ENCODE measurements around the gene EYA2.

The EYA2 gene

DNA sequence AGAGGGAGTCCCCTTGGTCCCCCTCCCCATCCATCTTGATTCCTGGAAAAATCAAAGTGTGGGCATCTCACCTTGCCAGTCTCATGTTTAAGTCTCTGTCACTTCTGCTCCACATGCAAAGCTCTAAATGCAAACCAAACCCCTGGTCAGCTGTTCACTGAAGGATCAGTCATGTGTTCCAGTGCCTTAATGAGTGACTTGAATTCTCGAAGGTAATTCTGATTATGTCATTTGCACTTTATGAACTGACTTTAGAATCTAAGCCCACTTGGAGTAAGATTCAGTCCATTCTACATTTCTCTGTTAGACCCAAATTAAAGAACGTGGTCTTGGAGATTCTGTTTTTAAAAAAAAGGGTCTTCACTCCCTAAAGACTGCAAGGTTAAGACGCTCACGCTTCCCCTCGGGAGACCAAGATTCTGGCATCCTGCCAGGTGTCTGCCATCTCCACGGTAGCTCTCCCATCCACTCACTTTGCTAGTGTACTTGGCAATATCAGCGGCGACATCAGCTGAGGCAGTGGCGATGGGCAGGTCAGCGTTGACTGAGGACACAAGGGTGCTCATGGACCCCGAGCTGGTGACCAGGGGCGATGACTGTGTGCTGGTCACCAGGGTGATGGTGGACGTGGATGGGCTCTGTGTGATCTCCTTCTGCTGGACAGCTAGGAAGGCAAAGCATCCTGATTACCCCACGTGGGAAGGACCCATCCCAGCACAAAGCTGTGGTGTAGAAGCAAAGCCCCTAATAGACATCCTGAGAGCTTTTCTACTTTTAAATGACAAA lies 341.4 kb downstream of the EYA2 start:
- intact Hi-C loops (cut with DNase I; ENCODE audit: low total_unique reads), result no loop called here
- no peak for DNase-seq
- Histone ChIP-seq H3K4me3 (no peak overlapping the region), H3K27ac (no peak overlapping the region), H3K27me3 (no peaks in the 10 kb centered on the region), H3K9me3 (no peaks in the 10 kb centered on the region), H3K36me3 (peaks cover 33 to 71% (median 41%) of the 10 kb centered on the region in 3 donors), H3K4me1 (peaks cover 0 to 16% (median 2%) of the 10 kb centered on the region in 4 donors)
- TF ChIP-seq, protein P1, sequence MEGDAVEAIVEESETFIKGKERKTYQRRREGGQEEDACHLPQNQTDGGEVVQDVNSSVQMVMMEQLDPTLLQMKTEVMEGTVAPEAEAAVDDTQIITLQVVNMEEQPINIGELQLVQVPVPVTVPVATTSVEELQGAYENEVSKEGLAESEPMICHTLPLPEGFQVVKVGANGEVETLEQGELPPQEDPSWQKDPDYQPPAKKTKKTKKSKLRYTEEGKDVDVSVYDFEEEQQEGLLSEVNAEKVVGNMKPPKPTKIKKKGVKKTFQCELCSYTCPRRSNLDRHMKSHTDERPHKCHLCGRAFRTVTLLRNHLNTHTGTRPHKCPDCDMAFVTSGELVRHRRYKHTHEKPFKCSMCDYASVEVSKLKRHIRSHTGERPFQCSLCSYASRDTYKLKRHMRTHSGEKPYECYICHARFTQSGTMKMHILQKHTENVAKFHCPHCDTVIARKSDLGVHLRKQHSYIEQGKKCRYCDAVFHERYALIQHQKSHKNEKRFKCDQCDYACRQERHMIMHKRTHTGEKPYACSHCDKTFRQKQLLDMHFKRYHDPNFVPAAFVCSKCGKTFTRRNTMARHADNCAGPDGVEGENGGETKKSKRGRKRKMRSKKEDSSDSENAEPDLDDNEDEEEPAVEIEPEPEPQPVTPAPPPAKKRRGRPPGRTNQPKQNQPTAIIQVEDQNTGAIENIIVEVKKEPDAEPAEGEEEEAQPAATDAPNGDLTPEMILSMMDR (IDR thresholded peaks at IDR 0.05), result no peak

DNA sequence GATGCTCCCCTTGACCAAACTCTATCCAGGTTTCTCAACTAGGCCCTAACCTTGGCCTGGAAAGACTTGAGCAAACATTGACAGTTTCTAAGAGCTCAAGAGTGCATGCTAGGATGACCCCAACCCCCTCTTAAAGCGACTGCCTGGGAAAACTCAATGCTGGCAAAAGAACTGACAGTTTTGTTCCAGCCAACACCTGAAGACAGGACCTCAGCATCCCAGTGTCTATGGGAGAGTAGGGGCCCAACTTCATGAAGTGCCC lies 341.9 kb downstream of the EYA2 start:
- peaks cover 33 to 72% (median 41%) of the 10 kb centered on the region in 3 donors for H3K36me3 ChIP-seq
- TF ChIP-seq, protein P1 (IDR thresholded peaks at IDR 0.05), result no peak

DNA sequence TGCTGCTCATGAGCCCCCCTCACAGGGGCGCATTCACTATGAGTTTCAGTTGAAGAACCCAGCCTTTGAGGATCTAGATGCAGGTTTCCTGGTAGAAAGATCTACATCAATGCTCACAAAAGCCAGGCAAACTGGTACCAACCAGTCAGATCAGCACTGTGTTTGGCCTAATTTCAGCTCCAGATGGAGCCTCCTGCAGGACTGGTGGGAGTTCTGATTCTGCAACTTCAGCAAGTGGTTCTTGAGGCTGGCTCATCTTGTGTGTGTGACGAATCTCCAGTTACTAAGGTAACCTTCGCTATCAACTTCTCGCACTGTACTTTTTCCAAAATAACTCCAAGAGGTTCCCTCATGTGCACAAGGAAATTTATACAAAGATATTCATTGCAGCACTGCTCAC lies 343.1 kb downstream of the EYA2 start:
- no peaks in the 10 kb centered on the region for H3K4me1 ChIP-seq
- H3K4me3 ChIP-seq, result no peak overlapping the region
- no peaks in the 10 kb centered on the region for H3K27me3 ChIP-seq
- intact Hi-C loops (cut with DNase I; ENCODE audit: low total_unique reads), result no loop called here
- H3K27ac ChIP-seq, result no peak overlapping the region
- H3K36me3 ChIP-seq, result peaks cover 33 to 71% (median 44%) of the 10 kb centered on the region in 3 donors
- TF ChIP-seq, protein P1 (IDR thresholded peaks at IDR 0.05), result no peak
- DNase-seq, result no peak
- no peaks in the 10 kb centered on the region for H3K9me3 ChIP-seq

More for the DNA sequence above, 341.9 kb downstream of the EYA2 start:
- no peak for DNase-seq
- no peaks in the 10 kb centered on the region for H3K27me3 ChIP-seq
- intact Hi-C loops (cut with DNase I; ENCODE audit: low total_unique reads), result no loop called here
- H3K4me3 ChIP-seq, result no peak overlapping the region
- H3K9me3 ChIP-seq, result no peaks in the 10 kb centered on the region
- no peak overlapping the region for H3K27ac ChIP-seq
- peaks cover 0 to 11% (median 0%) of the 10 kb centered on the region in 4 donors for H3K4me1 ChIP-seq

Data from tibial artery (tissue), 4 donors.